ENCODE data around the gene TBC1D2B. TPM values are rescaled to one million over a fixed set of nuclear protein-coding genes. Genes with fewer than 3 reads are reported as not detected.

Gene TBC1D2B
- polyA plus RNA-seq, 1 donor from 2014 or later, result 9.4 TPM

DNA sequence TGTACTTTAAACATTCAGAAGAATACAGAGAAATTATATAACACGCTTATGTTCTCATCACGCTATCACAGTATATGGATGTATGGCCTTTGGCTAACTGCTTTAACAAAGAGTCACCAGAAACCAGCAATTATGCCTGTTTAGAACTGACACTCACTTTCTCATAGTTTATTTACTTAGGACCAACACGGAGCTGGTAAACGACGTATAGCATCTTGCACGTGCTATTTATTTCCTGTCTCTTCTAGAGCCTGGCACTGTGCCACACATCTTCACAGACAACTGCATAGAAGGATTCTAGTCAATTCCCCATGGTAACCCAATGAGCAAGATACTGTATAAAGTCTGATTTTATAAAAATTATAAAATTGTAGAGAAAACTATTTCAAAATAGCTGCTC is 43.6 kb downstream of the TBC1D2B start:
- TF ChIP-seq MXI1 (conservative IDR thresholded peaks at IDR 0.05; ENCODE audit: poor library complexity, severe bottlenecking), result no peak
- no peak for TF ChIP-seq RAD21 (conservative IDR thresholded peaks at IDR 0.05)
- TF ChIP-seq POLR2AphosphoS5 (IDR thresholded peaks at IDR 0.05), result no peak
- TF ChIP-seq TAF1 (IDR thresholded peaks at IDR 0.05; ENCODE audit: low read depth), result no peak
- no peak for TF ChIP-seq CTCF (IDR thresholded peaks at IDR 0.05; ENCODE audit: poor library complexity, severe bottlenecking)
- TF ChIP-seq EP300 (conservative IDR thresholded peaks at IDR 0.05; ENCODE audit: poor library complexity, severe bottlenecking), result no peak
- Histone ChIP-seq H3K79me2 (replicated peaks; ENCODE audit: insufficient read depth, low read length) (no peaks in the 10 kb centered on the region), H2AFZ (ENCODE audit: low read depth, low read length) (no peak overlapping the region), H3K9me2 (ENCODE audit: insufficient read depth, low read length) (no peaks in the 10 kb centered on the region), H3K9me3 (ENCODE audit: low read length) (no peaks in the 10 kb centered on the region), H3K36me3 (ENCODE audit: insufficient read depth, low read length) (no peaks in the 10 kb centered on the region), H3K9ac (ENCODE audit: low read length) (no peak overlapping the region), H3K4me3 (ENCODE audit: low read length) (no peak overlapping the region), H3K27me3 (ENCODE audit: insufficient read depth, low read depth, low read length) (no peaks in the 10 kb centered on the region), H3K27ac (ENCODE audit: low read length) (no peak overlapping the region), H3K4me2 (ENCODE audit: low read length) (no peak overlapping the region), H3F3A (ENCODE audit: insufficient read depth, low read length, poor library complexity, severe bottlenecking) (no peaks in the 10 kb centered on the region), H4K20me1 (ENCODE audit: insufficient read depth) (no peaks in the 10 kb centered on the region)

- Histone ChIP-seq H3K4me3 (ENCODE audit: low read length) (no peak overlapping the region), H3K27ac (ENCODE audit: low read length) (no peak overlapping the region)
Measured at GRCh38 chr15:78032671-78033070, 44.8 kb downstream of the TBC1D2B start.

GRCh38 chr15:78024883-78025282 is 52.6 kb downstream of the TBC1D2B start:
- H3K9ac ChIP-seq (ENCODE audit: low read length), result no peak overlapping the region
- no peaks in the 10 kb centered on the region for H3K36me3 ChIP-seq (ENCODE audit: insufficient read depth, low read length)
- H3K79me2 ChIP-seq (replicated peaks; ENCODE audit: insufficient read depth, low read length), result no peaks in the 10 kb centered on the region
- no peak overlapping the region for H2AFZ ChIP-seq (ENCODE audit: low read depth, low read length)
- no peak overlapping the region for H3K4me2 ChIP-seq (ENCODE audit: low read length)
- no peak overlapping the region for H3K4me3 ChIP-seq (ENCODE audit: low read length)
- H4K20me1 ChIP-seq (ENCODE audit: insufficient read depth), result no peaks in the 10 kb centered on the region
- H3K27ac ChIP-seq (ENCODE audit: low read length), result no peak overlapping the region
- H3K9me2 ChIP-seq (ENCODE audit: insufficient read depth, low read length), result no peaks in the 10 kb centered on the region
- H3K9me3 ChIP-seq (ENCODE audit: low read length), result no peaks in the 10 kb centered on the region
- H3F3A ChIP-seq (ENCODE audit: insufficient read depth, low read length, poor library complexity, severe bottlenecking), result no peaks in the 10 kb centered on the region
- no peak for TF ChIP-seq EP300 (conservative IDR thresholded peaks at IDR 0.05; ENCODE audit: poor library complexity, severe bottlenecking)
- no peak for TF ChIP-seq CTCF (IDR thresholded peaks at IDR 0.05; ENCODE audit: poor library complexity, severe bottlenecking)
- TF ChIP-seq, protein P1, sequence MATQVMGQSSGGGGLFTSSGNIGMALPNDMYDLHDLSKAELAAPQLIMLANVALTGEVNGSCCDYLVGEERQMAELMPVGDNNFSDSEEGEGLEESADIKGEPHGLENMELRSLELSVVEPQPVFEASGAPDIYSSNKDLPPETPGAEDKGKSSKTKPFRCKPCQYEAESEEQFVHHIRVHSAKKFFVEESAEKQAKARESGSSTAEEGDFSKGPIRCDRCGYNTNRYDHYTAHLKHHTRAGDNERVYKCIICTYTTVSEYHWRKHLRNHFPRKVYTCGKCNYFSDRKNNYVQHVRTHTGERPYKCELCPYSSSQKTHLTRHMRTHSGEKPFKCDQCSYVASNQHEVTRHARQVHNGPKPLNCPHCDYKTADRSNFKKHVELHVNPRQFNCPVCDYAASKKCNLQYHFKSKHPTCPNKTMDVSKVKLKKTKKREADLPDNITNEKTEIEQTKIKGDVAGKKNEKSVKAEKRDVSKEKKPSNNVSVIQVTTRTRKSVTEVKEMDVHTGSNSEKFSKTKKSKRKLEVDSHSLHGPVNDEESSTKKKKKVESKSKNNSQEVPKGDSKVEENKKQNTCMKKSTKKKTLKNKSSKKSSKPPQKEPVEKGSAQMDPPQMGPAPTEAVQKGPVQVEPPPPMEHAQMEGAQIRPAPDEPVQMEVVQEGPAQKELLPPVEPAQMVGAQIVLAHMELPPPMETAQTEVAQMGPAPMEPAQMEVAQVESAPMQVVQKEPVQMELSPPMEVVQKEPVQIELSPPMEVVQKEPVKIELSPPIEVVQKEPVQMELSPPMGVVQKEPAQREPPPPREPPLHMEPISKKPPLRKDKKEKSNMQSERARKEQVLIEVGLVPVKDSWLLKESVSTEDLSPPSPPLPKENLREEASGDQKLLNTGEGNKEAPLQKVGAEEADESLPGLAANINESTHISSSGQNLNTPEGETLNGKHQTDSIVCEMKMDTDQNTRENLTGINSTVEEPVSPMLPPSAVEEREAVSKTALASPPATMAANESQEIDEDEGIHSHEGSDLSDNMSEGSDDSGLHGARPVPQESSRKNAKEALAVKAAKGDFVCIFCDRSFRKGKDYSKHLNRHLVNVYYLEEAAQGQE (IDR thresholded peaks at IDR 0.05; ENCODE audit: borderline replicate concordance), result no peak
- TF ChIP-seq RAD21 (conservative IDR thresholded peaks at IDR 0.05), result no peak
- no peak for TF ChIP-seq MXI1 (conservative IDR thresholded peaks at IDR 0.05; ENCODE audit: poor library complexity, severe bottlenecking)
- TF ChIP-seq SMC3 (conservative IDR thresholded peaks at IDR 0.05; ENCODE audit: poor library complexity), result no peak
- no peak for TF ChIP-seq TAF1 (IDR thresholded peaks at IDR 0.05; ENCODE audit: low read depth)
- no peaks in the 10 kb centered on the region for H3K27me3 ChIP-seq (ENCODE audit: insufficient read depth, low read depth, low read length)

More at GRCh38 chr15:78032671-78033070, 44.8 kb downstream of the TBC1D2B start:
- H3K9me3 ChIP-seq (ENCODE audit: low read length), result no peaks in the 10 kb centered on the region
- no peaks in the 10 kb centered on the region for H3K9me2 ChIP-seq (ENCODE audit: insufficient read depth, low read length)
- TF ChIP-seq SMC3 (conservative IDR thresholded peaks at IDR 0.05; ENCODE audit: poor library complexity) (no peak), RAD21 (conservative IDR thresholded peaks at IDR 0.05) (no peak)
- H2AFZ ChIP-seq (ENCODE audit: low read depth, low read length), result no peak overlapping the region
- no peak overlapping the region for H3K4me2 ChIP-seq (ENCODE audit: low read length)
- H3K79me2 ChIP-seq (replicated peaks; ENCODE audit: insufficient read depth, low read length), result no peaks in the 10 kb centered on the region
- H3K36me3 ChIP-seq (ENCODE audit: insufficient read depth, low read length), result no peaks in the 10 kb centered on the region
- H3K27me3 ChIP-seq (ENCODE audit: insufficient read depth, low read depth, low read length), result no peaks in the 10 kb centered on the region
- H3F3A ChIP-seq (ENCODE audit: insufficient read depth, low read length, poor library complexity, severe bottlenecking), result no peaks in the 10 kb centered on the region
- no peak overlapping the region for H3K9ac ChIP-seq (ENCODE audit: low read length)
- H4K20me1 ChIP-seq (ENCODE audit: insufficient read depth), result no peaks in the 10 kb centered on the region

All from neural cell (in vitro differentiated cells).